ENCODE data around the gene TAS2R10.
"Not testable (repeated sequence)": the region's sequence is repeated elsewhere in the genome, so short reads cannot be mapped to it uniquely, and the experiment has no call there.

TAS2R10 gene, protein sequence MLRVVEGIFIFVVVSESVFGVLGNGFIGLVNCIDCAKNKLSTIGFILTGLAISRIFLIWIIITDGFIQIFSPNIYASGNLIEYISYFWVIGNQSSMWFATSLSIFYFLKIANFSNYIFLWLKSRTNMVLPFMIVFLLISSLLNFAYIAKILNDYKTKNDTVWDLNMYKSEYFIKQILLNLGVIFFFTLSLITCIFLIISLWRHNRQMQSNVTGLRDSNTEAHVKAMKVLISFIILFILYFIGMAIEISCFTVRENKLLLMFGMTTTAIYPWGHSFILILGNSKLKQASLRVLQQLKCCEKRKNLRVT

DNA sequence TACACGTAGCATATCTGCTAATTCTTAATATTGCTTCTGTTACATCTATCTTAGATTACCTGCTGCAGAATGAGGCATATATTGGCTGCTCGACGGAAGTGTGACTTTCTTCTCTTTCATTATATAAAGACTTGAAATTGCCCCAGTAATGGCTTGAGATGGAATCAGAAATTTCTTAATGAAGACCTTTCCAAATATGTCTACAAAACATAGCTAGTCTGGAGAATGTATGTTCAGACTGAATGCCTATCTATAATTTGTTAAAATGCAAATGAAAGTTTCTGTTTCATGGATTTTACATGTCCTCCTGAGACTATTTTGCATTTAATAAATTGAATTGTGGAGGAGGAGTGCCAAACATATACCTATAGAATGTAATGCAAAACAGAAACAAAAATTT is at the start of gene TAS2R10:
TAS2R10 (minus strand) TSS at position 101 of the 400 bp plus-strand sequence; CDS start at position 12, 89 bp downstream.
- no peak for DNase-seq

DNA sequence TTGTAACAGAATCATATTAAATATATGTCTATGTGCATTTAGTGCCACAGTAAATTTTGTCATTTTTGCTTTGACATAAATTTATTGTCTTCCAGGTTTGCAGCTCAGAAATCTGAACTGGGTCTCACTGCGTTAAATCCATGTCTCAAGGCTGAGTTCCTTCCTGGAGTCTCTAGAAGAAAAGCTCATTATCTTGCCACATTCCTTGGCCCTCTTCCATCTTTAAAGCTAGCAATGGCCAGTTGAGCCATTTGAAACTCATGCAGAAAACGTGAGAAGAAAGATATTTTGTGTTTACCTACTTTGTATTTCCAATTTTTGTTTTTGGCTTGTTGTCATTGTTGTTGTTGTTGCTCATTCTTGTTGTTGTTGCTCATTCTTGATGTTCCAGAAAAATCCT is 47.2 kb upstream of the TAS2R10 start:
- DNase-seq = no peak

DNA sequence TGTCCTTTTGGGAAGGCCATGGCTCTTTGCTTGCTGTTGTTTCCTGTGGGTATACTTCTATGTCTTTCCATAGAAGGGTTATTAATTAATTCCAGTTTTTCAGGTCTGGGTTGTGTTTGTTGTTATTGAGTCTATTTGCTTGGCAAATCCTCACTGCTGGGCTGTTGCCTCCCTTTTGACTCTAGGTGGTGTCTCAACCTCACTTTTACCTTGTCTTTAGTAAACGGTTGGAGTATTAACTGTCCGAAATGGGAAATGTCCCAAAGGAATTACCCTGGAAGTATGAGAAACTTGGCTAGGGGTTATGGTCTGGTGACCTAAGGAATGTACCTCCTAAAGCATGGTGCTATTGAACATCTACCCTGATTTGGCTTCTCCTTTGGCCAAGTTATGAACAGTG is 41.2 kb upstream of the TAS2R10 start:
- no peak for DNase-seq

DNA sequence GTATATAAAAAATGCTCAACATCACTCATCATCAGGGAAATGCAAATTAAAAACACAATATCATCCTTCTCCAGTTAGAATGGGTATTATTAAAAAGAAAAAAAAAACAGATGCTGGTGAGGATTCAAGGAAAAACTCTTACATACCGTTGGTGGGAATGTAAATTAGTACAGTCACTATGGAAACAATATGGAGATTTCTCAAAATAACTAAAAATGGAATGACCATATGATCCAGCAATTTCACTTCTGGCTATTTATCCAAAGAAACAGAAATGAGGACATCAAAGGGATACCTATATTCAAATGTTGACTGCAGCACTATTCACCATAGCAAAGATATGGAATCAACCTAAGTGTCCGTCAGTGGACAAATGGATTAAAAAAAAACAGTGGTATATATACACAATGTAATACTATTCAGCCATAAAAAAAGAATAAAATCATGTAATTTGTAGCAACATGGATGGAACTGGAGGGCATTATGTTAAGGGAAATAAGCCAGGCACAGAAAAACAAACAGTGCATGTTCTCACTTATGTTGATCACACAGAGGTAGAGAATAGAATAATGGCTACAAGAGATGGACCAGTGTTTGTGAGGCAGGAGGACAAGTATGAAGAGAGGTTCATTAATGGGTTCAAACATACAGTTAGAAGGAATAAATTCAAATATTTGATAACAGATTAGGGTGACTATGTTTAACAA is 37.5 kb upstream of the TAS2R10 start:
- no peak for DNase-seq

DNA sequence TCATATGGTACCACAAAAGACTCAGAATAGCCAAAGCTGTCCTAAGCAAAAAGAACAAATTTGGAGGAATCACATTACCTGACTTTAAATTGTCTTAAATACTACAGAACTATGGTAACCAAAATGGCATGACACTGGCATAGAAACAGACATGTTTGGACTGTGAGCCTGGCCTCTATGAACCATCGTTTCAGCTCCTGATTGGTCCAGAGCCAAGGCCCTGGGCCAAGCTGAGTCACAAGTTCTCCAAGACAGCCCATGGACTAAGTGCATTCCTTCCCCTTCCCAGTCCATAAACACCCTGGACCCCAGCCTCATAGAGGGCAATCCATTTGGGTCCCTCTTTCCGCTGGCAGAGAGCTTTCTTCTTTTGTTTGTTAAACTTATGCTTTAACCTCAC is 35.2 kb upstream of the TAS2R10 start:
- no peak for DNase-seq

DNA sequence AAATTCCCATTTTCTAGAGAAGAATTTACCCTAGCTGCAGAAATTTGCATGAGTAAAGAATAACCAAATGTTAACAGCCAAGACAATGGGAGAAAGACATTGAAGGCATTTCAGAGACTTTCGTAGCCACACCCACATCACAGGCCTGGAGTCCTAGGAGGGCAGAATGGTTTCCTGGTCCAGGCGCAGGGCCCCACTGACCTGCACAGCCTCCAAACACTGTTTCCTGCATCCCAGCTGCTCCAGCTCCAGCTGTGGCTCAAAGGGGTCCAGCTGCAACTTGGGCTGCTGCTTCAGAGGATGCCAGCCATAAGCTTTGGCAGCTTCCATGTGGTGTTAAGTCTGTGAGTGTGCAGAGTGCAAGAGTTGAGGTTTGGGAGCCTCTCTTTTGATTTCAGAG is 29.6 kb upstream of the TAS2R10 start:
- DNase-seq = no peak

DNA sequence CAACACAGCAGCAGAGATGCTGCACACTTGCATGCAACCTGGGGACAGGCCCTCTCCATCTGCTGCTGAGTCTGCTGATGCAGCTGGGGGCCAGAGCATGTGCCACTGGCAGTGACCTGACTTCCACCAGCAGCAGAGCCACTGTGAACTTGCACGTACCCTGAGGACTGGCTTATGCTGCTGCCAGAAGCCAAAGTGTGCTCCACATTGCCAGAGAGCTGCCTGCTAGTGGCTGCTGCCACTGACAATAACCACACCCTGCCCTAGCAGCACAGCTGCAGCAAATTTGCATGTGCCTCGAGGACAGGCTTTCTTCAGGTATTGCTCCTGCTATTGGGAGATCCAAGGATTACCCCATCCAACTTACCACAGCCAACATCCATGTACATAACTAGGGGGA is 27.6 kb upstream of the TAS2R10 start:
- no peak for DNase-seq

DNA sequence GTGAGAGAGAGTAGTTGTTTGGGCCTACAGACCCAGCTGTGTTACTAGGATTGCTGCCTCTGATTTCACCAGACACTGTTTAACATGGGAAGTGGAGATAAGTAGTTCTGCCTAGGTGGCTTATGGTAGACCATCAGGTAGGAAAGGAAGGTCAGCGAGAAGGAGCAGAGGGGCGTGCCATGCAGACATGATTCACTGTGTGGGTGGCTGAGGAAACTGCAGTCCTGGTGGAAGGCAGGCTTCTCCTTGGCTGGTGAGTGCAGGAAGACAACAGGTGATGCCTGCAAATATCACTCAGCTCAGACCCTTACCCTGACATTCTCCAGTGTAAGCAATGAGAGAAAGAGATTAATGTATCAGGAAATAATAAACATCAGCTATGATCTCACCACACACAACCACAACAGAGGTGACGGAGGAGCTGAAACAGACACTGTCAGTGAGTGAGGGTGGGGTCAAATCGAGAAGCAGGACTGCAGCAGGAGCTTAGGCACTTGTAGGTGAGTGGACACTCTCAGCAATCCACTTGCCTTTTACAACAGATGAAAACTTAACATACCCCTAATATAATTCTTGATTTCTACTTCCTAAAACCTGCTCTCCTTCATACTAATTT is 25.2 kb upstream of the TAS2R10 start:
- no peak for DNase-seq

DNA sequence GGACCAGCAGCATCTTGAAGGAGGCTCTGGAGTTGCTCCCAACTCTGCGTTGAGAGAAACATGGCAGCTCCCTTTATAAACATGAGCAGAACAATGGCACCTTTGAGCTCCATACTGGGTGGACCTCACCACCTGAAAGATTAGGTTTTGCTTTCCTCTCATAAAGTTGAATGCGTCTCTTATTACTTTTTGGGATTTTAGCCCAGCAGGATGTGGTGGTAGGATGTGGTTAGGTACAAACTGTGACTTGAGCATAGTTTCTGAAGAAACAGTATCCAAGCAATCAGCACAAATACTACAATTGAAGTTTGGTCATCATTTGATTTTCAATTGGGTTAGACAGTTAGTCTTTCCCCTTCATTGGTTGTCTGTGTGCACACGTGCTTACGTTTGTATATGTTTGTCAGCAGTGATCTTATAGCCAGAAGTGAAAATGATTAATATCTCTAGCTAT is 23.3 kb upstream of the TAS2R10 start, which contains the start of gene PRR4:
PRR4 (minus strand) TSS at position 51 of the 454 bp plus-strand sequence; CDS start at position 13, 38 bp downstream.
- no peak for DNase-seq

DNA sequence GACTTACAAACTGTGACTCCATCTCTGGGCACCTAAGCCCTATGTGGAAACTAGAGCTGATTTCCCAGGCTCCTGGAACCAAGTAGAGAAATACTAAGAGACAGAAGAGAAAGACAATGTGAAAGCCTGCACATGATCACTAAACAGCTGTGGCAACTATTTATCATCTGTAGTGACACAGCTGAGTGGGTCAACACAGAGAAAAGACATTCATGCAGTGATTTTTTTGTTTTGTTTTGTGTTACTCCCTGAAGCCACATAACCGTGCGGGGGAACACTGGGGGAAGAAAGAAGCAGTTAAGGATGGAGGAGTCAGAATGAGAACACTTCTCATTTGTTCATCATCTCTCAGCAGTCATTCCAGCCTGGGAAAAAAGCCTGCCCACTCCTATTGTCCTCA is 21.6 kb upstream of the TAS2R10 start:
- DNase-seq = no peak

DNA sequence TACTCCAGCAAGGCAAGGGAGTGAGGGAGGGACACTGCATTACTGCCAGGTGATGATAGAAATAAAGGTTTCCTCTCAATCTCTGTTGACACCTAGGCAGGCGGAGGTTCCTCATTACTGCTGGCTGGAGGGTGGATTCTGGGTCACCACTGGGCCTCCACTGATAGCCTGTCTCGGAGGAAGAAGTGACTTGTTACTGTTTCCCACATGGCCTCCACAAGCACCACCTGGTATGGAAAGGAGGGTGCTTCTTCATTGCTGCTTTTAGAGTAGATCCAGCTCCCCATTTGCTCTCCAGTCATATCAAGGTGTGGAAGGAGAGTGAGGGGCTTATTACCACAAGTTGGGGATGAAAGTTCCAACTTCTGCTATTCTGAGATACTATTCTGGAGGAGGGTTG is 16.7 kb upstream of the TAS2R10 start:
- no peak for DNase-seq

DNA sequence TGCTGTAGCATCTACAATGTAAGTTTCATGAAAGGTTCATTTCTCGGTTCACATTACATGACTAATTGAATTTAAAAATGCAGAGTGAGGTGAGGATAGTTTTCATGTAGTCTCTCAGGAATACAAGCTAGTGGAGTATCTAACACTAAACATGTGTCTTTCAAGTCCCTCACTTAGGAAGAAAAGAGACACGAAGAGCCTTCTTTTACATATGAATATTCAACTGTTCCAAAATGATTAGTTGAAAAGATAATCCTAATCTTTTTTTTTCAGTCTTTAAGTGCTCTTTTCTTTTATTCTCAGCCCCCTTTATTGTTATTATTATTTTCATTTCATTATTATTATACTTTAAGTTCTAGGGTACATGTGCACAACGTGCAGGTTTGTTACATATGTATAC is 12.3 kb upstream of the TAS2R10 start:
- no peak for DNase-seq

DNA sequence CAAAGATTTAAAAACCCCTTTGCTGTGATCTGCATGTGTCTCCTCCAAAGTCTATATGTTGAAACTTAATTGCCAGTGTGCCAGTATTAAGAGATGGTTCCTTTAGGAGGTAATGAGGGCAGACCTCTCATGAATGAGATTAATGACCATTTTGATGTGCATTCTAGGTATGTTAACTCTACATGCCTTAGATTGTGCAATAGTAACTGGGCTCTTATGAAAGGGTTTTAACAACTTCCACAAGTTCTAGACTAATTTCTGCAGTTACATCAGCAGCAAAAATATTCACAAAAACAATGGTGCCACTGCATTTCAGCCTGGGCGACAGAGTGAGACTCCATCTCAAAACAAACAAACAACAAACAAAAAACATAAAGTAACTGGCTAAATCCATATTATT is 3.8 kb upstream of the TAS2R10 start:
- no peak for DNase-seq

DNA sequence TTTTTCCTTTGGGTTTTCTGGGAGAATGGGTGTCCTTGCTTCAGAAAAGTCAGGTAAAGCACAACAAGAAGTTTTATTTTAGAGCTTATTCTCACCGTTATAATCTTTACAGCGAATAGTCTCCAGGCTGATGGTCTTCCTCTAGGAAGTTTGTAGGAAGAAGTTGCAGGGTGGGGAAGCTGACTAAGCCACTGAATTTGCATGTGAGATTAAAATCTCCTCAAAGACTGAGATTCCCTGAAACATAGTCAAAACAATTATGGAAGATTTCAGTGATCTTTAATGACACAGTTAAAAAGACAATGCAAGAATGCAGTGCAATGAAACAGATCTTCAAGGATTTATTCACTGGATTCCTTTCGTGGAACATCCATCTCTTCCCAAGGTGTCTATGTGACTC is 1.2 kb downstream of the TAS2R10 start:
- DNase-seq = no peak

DNA sequence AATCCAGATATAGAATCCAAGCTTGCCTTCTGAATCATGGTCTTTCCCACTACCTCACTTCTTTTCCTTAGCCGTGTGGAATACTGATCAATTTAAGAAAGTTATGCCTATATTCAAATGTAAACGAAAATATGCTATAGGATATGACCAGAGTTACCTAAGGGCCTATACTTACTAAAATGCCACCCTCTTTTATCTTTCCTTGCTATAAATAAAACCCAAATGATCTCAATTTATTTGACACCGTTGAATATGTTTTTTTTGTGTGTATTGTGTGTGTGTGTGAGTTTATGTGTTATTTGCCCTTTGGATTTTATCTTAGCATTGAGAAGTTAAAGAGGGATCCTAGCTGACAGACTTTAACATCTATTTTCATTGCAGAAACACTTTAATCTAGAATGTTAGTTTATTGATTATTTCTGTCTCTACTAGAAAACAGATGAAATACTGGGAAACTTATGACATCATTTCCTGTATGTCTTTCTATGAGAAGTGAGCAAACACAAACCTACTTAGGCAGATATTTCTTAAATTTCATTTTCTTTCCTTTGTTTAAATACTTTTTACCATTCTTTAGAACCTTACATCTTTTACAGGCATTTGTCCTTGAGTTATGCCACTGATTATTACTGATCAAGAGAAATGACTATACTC is 14.1 kb downstream of the TAS2R10 start:
- no peak for DNase-seq

DNA sequence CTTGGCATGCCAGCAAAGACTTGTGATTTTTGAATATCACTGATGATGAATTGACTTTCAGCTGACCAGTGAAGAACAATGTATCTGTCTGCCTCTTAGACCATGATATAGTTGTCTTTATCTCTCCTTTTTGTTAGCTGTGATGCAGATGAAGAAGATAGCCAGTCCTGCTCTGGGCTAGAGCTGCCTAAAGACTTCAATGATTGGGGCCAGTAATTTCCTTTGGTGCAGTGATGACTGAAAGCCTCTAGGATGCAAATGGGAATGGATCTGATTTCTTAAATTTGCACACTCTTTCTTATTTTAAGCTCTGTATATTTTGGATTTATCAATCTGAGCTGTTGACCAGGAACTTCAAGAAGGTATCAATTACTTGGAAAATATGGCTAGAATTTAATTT is 16.1 kb downstream of the TAS2R10 start, which contains the start of gene TAS2R9:
TAS2R9 (minus strand) TSS at position 101 of the 400 bp plus-strand sequence; CDS start at position 8, 93 bp downstream.
- no peak for DNase-seq

DNA sequence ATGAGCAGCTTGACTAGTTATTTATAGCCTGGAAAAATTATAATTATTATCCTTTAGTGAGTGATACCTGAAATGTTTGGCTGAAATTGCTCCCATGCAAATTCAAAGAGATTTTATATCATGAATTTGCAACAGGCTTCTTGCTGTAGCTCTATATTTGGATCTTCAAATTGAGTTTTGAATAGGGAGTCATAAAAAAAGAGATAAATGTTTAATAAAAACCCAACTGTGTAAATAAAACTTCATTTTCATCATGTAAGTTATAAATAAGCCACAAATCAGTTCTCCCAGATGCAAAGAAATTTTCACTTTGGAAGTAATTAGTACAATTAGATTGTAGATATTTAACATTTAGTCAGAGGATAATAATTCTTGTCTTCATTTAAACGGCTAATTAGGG is 19.0 kb downstream of the TAS2R10 start, which contains the start of gene TAS2R8:
TAS2R8 (minus strand) TSS at position 101 of the 400 bp plus-strand sequence. CDS start 306 bp downstream, outside the sequence.
- no peak for DNase-seq

DNA sequence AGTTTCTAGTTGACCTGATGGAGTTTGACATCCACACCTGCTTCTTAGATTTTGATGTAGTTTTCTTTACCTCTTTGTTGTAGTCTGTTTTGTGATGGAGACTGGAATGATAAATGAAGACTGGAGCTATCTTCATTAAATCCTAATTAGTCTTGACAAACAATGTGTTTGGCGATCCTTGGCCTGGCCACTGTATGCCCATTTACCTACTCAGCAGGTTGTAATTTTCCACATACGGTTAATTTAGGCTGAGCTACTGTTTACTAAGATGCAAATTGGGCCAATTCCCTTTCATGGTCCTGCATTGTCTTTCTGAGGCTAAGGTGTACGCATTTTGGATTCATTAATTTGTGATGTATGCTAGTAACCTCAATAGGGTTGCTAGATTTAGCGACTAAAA is 23.6 kb downstream of the TAS2R10 start, which contains the start of gene TAS2R7:
TAS2R7 (minus strand) TSS at position 41 of the 400 bp plus-strand sequence. CDS start 57 bp downstream, outside the sequence.
- DNase-seq = no peak

DNA sequence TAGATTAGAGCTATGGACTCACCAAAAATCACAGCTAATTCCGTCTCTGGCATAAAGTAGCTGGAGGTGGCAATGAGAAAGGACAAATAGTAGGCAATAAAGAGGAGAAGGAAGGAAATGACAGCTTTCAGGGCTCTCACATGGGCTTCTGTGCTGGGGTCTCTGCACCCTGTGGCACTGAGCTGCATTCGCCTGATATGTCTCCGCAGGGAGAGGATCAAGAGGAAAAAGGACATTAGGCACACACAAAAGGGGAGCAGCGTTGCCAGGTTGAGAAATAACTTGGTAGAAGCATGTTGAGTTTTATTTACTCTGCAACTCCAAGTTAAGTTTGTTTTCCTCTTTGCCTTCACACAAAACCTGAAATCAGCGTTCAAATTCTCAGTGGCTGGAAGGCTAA is 24.4 kb downstream of the TAS2R10 start:
- DNase-seq = no peak

DNA sequence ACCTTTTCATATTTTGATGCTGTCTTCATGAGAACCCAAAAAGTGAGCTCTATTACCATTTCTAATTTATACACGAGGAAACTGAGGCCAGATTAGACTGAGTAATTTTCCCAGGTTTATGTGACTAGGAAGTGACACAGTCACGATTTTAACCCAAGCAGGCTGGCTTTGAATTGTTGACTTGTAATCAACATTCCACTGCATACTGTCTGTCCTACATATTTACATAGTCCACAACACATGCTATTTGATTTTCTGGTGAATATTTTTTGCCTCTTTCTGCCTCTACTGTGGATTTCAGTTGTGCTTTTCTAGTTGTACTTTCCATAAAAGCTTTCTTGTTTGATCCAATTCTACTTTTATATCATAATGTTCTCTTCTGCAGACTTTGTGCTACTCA is 31.9 kb downstream of the TAS2R10 start:
- no peak for DNase-seq

DNA sequence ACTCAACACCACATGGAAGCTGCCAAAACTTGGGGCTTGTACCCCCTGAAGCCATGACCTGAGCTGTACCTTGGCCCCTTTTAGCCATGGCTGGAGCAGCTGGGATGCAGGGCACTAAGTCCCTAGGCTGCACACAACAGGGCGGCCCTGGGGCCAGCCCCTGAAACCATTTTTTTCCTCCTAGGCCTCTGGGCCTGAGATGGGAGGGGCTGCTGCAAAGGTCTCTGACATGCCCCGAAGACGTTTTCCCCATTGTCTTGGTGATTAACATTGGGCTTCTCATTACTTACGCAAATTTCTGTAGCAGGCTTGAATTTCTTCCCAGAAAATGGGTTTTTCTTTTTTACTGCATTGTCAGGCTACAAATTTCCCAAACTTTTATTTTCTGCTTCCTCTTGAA is 34.4 kb downstream of the TAS2R10 start:
- DNase-seq = not testable (repeated sequence)

DNA sequence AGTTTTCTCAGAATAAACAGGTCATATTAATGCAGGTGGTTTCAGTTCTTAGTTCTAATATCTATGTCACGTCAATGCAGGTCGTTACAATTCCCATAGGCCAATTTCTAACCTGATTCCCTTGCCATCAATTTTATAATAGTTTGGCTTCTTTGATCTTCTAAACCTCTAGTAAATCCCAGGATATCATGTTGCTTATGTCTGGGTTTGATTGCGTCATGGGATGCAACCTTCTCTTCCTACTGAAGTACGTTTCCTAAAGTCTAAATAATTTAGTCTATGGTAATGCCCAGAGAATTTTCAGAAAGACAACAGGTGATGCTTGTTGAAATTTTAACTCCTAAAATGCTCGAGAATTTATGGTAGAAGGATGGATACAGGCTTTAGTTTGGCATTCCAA is 42.9 kb downstream of the TAS2R10 start:
- no peak for DNase-seq

DNA sequence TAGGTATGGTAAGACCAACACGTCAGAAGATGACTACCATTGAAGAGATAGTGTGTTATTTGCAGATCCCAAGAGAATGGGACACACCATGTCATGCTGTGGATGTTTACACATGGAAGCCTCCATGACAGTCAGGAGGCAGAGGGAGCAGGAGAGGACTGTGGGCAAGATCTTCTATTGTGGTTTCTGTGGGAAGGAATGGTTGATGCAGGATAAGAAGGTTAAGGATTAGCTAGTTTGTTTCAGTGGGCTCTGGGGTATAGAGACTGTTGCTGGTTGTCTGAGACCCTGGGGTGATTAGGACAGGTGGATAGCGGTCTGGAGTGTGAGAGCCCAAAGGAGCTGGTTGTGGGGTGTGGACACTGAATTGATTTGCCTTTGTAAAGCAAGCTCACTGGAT is 47.1 kb downstream of the TAS2R10 start:
- no peak for DNase-seq
